Measurements from ENCODE around the gene C8G. TPM values are rescaled to one million over a fixed set of nuclear protein-coding genes. Genes with fewer than 3 reads are reported as not detected.

Gene C8G
- total and polyA plus RNA-seq, 2 of the 4 experiments (the other 2 are of a cell fraction): 0.80 TPM; not detected in 1

GRCh38 chr9:136977223-136977622 is 32.2 kb downstream of the C8G start, which contains the start of gene PTGDS:
TSS of gene PTGDS (plus strand) at chr9:136977504. CDS start at chr9:136977579, 75 bp downstream.
- Histone ChIP-seq H4K5ac (ENCODE audit: low read depth, low read length) (peak within 1 kb of the TSS; percentile 50; the same call in 1 of the 2 replicates), H2AK5ac (ENCODE audit: low read depth, low read length) (peak within 1 kb of the TSS; percentile 54), H3K4me3 (ENCODE audit: insufficient read depth, low read depth, low read length) (peak within 1 kb of the TSS; percentile 60), H3K56ac (ENCODE audit: extremely low read depth, insufficient read depth, low read length) (no peak within 1 kb of the TSS), H2AK9ac (replicated peaks; ENCODE audit: low read depth, low read length, poor library complexity) (peak within 1 kb of the TSS; percentile 51), H2BK15ac (ENCODE audit: low read depth, low read length) (no peak within 1 kb of the TSS), H3K27me3 (ENCODE audit: control insufficient read depth, insufficient read depth, low read length) (peaks cover 12% of the 10 kb centered on the region; the same call in 1 of the 2 replicates), H2BK20ac (ENCODE audit: low read depth, low read length) (no peak within 1 kb of the TSS), H3K27ac (ENCODE audit: insufficient read depth, low read length) (peak within 1 kb of the TSS; percentile 12; the same call in 1 of the 2 replicates), H3K9ac (ENCODE audit: low read depth, low read length) (peak within 1 kb of the TSS; percentile 48; the same call in 1 of the 2 replicates), H3K9me3 (ENCODE audit: control insufficient read depth, insufficient read depth, low read length) (no peaks in the 10 kb centered on the region), H4K8ac (ENCODE audit: low read depth in 2 of 2, low read length in 2 of 2) (peak within 1 kb of the TSS; percentile 27 to 58; a peak in 2 of 4 replicates), H3K9me1 (ENCODE audit: insufficient read depth, low read length) (no peaks in the 10 kb centered on the region), H3K14ac (replicated peaks; ENCODE audit: low read depth, low read length) (no peak within 1 kb of the TSS), H3K4me2 (ENCODE audit: low read depth, low read length) (peak within 1 kb of the TSS; percentile 87), H3K79me1 (ENCODE audit: low read depth in 1 of 2, low read length in 2 of 2) (no peaks in the 10 kb centered on the region), H3K36me3 (ENCODE audit: control insufficient read depth, insufficient read depth, low read length) (no peaks in the 10 kb centered on the region), H4K20me1 (ENCODE audit: insufficient read depth, low read length) (no peaks in the 10 kb centered on the region), H3K4me1 (ENCODE audit: control insufficient read depth, insufficient read depth, low read length) (peaks cover 7% of the 10 kb centered on the region; the same call in 1 of the 2 replicates), H3K18ac (ENCODE audit: low read depth, low read length) (peak within 1 kb of the TSS; percentile 61; the same call in 1 of the 2 replicates), H3K23ac (ENCODE audit: low read depth, low read length) (no peak within 1 kb of the TSS; the same call in 1 of the 2 replicates), H4K91ac (ENCODE audit: insufficient read depth, low read depth, low read length) (no peak within 1 kb of the TSS), H2BK5ac (ENCODE audit: low read depth, low read length, poor library complexity, severe bottlenecking) (no peak within 1 kb of the TSS), H3K4ac (ENCODE audit: low read depth, low read length) (0 out of 2 replicates have a peak within 1 kb of the TSS, but pooled peaks have one; percentile 24), H2AFZ (replicated peaks; ENCODE audit: low read length, poor library complexity) (peak within 1 kb of the TSS; percentile 89), H2BK120ac (ENCODE audit: low read depth, low read length) (peak within 1 kb of the TSS; percentile 10; the same call in 1 of the 2 replicates)
- in situ Hi-C loops (cut with MboI; ENCODE audit: low sequenced_read_pairs): no loop called here
- dilution Hi-C loops (cut with HindIII; ENCODE audit: low sequenced_read_pairs, unreplicated experiment): no loop called here
- ChIA-PET POLR2A (ENCODE audit: unreplicated experiment) (no interaction called here), CTCF (no interaction called here)
- intact Hi-C loops (cut with micrococcal nuclease): no loop called here
- DNase-seq (peak; percentile 13), ATAC-seq (ENCODE audit: low read depth) (peak; percentile 30)
- BruUV-seq (replicated peaks): no TSS peak
- TF ChIP-seq USF2 (IDR thresholded peaks at IDR 0.05; ENCODE audit: low read depth, low read length) (no peak), RCOR1 (IDR thresholded peaks at IDR 0.05; ENCODE audit: insufficient replicate concordance, low read length) (no peak), NFE2L2 (IDR thresholded peaks at IDR 0.05; ENCODE audit: low read depth, low read length) (no peak), MAZ (IDR thresholded peaks at IDR 0.05; ENCODE audit: borderline replicate concordance, low read depth, low read length) (no peak), FOS (IDR thresholded peaks at IDR 0.05; ENCODE audit: low read depth, low read length) (no peak), CEBPB (IDR thresholded peaks at IDR 0.05; ENCODE audit: low read depth, low read length) (no peak), RAD21 (IDR thresholded peaks at IDR 0.05; ENCODE audit: low read length) (no peak), CTCF (conservative IDR thresholded peaks at IDR 0.05; ENCODE audit: low read depth, low read length) (no peak), SMC3 (IDR thresholded peaks at IDR 0.05; ENCODE audit: low read depth, low read length) (no peak), MAFK (IDR thresholded peaks at IDR 0.05; ENCODE audit: low read depth, low read length) (no peak), POLR2A (IDR thresholded peaks at IDR 0.05; ENCODE audit: low read depth, low read length) (no peak), MXI1 (IDR thresholded peaks at IDR 0.05; ENCODE audit: borderline replicate concordance, low read depth, low read length) (no peak), RFX5 (IDR thresholded peaks at IDR 0.05; ENCODE audit: low read depth, low read length) (no peak), BHLHE40 (IDR thresholded peaks at IDR 0.05; ENCODE audit: low read depth, low read length) (no peak), CHD1 (IDR thresholded peaks at IDR 0.05; ENCODE audit: low read depth, low read length) (no peak)
- 19% methylated on average over 4 of the region's 10 CpGs; no CpG with 5 or more reads in 1 of the 2 experiments for WGBS, 2 experiments (ENCODE audit: extremely low coverage in 2 of 2, insufficient read length in 1 of 2)

Measured in IMR-90 (cell line).